Smooth muscle cell of trachea (primary cell): ENCODE data around the gene CLDN10. TPM values are rescaled to one million over a fixed set of nuclear protein-coding genes. Genes with fewer than 3 reads are reported as not detected.

Source experiments
- total RNA-seq: library from RNA; depleted of rRNA; stranded (reverse); fragments of >200 nt; gene quantifications from 2 replicates; pipeline ENCODE4 v1.2.1, GENCODE V29; 2014

The CLDN10 gene
- total RNA-seq = not detected in 2 replicates

DNA sequence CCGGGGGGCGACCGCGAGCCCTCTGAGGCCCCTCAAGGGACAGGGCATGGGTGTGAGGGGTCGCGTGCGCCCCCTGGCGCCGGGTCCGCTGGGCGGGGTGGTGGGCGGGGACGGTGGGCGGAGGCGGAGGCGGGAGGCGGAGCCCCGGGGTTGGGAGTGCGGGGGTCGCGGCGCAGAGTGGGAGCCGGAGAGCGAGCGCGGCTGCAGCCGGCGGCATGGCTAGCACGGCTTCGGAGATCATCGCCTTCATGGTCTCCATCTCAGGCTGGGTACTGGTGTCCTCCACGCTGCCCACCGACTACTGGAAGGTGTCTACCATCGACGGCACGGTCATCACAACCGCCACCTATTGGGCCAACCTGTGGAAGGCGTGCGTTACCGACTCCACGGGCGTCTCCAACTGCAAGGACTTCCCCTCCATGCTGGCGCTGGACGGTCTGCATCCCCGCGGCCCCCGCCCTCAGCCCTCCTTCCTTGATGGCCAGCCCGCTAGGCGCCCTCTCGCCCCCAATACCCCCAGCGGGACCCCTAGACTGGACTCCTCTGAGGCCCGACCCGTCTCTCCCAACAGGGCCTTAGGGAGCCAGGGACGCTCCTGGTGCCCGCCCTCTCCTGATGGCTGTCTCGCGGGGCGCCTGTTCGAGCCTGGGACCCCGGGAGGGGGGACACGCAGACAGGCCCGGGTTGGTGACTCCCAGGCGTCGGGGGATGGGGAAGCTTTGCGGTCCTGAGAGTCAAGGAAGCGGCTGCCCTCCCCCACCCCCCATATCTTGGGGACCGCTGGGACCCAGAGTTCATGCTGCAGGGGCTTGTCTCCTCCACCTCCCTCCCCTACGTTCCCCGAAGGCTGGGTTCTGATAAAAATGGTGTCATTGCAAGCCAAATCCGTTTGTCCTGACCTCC, at the start of gene CLDN10:
Gene CLDN10, plus strand, starts transcription at position 182 of the 903 bp plus-strand sequence. Its CDS starts 34 bp downstream, at position 216.

Other genes starting within 250 kb of the CLDN10 start
- gene DZIP1, start 92.0 kb downstream of the CLDN10 start, total RNA-seq = 50.0 and 52.7 TPM in 2 replicates
- 42.5 and 46.1 TPM in 2 replicates for gene DNAJC3, start 124.4 kb downstream of the CLDN10 start, total RNA-seq